Activated naive CD8-positive, alpha-beta T cell treated with anti-CD3 and anti-CD28 coated beads for 36 hours (primary cell): Measurements from ENCODE around the gene SLC26A9. TPM values are rescaled to one million over a fixed set of nuclear protein-coding genes. Genes with fewer than 3 reads are reported as not detected.

Source experiments
- DNase-seq: peaks from one replicate; pipeline ENCODE4 v3.0.0; 2021
- H3K27ac Mint-ChIP-seq: one replicate; pipeline ENCODE4 v1.8.0; 2022; ENCODE audit warnings: mild to moderate bottlenecking, moderate library complexity, mixed read lengths
- H3K27me3 Mint-ChIP-seq: one replicate; pipeline ENCODE4 v1.8.0; 2022; ENCODE audit warnings: mild to moderate bottlenecking, mixed read lengths
- H3K36me3 Mint-ChIP-seq: one replicate; pipeline ENCODE4 v1.8.0; 2021; ENCODE audit warnings: mild to moderate bottlenecking, mixed read lengths
- H3K4me1 Mint-ChIP-seq: one replicate; pipeline ENCODE4 v1.8.0; 2021; ENCODE audit warnings: mixed read lengths
- H3K4me3 Mint-ChIP-seq: one replicate; pipeline ENCODE4 v1.8.0; 2022; ENCODE audit warnings: mild to moderate bottlenecking, moderate library complexity, mixed read lengths
- H3K9me3 Mint-ChIP-seq: one replicate; pipeline ENCODE4 v1.8.0; 2022; ENCODE audit warnings: mixed read lengths
- total RNA-seq, 2 experiments: library from RNA; stranded (reverse); gene quantifications; one replicate each; pipeline ENCODE4 v1.2.3, GENCODE V29; 2021

Gene SLC26A9
- total RNA-seq, 2 experiments from 2014 or later: not detected

DNA sequence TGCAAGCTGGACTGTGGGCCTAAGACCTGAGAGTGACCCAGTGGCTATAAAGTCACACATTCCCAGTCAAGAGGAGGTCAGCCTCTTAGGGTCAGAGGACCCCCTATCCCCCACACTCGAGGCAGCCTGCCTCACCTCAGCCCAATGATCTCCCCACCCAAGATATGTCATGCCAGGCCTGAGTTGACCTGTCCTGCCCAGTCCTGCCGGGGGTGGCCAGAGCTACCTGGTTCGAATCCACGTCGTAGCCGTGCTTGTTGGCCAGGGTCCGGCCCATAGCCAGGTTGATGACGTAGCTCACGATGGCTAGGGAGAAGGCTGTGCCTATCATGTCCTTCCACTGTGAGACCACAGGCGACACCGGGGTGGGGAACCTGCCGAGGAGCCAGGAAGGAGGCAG, 15.6 kb downstream of the SLC26A9 start:
- no peak for DNase-seq
- H3K27ac Mint-ChIP-seq: no peak overlapping the region
- H3K36me3 Mint-ChIP-seq: no peaks in the 10 kb centered on the region
- H3K4me3 Mint-ChIP-seq: no peak overlapping the region
- H3K9me3 Mint-ChIP-seq: no peaks in the 10 kb centered on the region
- H3K4me1 Mint-ChIP-seq: no peaks in the 10 kb centered on the region
- H3K27me3 Mint-ChIP-seq: no peaks in the 10 kb centered on the region

GRCh38 chr1:205927247-205927646, 16.0 kb downstream of the SLC26A9 start:
- H3K27ac Mint-ChIP-seq: no peak overlapping the region
- no peak for DNase-seq

GRCh38 chr1:205926636-205927035, 16.6 kb downstream of the SLC26A9 start:
- Mint-ChIP-seq H3K36me3 (no peaks in the 10 kb centered on the region), H3K27ac (no peak overlapping the region), H3K27me3 (no peaks in the 10 kb centered on the region), H3K9me3 (no peaks in the 10 kb centered on the region), H3K4me1 (no peaks in the 10 kb centered on the region), H3K4me3 (no peak overlapping the region)
- DNase-seq: no peak

More at GRCh38 chr1:205927247-205927646, 16.0 kb downstream of the SLC26A9 start:
- H3K27me3 Mint-ChIP-seq: no peaks in the 10 kb centered on the region
- H3K36me3 Mint-ChIP-seq: no peaks in the 10 kb centered on the region
- no peak overlapping the region for H3K4me3 Mint-ChIP-seq
- H3K4me1 Mint-ChIP-seq: no peaks in the 10 kb centered on the region
- no peaks in the 10 kb centered on the region for H3K9me3 Mint-ChIP-seq

GRCh38 chr1:205926213-205926612, 17.0 kb downstream of the SLC26A9 start:
- H3K4me1 Mint-ChIP-seq: no peaks in the 10 kb centered on the region
- no peaks in the 10 kb centered on the region for H3K27me3 Mint-ChIP-seq
- no peaks in the 10 kb centered on the region for H3K9me3 Mint-ChIP-seq
- no peaks in the 10 kb centered on the region for H3K36me3 Mint-ChIP-seq
- no peak overlapping the region for H3K4me3 Mint-ChIP-seq
- no peak for DNase-seq
- no peak overlapping the region for H3K27ac Mint-ChIP-seq

DNA sequence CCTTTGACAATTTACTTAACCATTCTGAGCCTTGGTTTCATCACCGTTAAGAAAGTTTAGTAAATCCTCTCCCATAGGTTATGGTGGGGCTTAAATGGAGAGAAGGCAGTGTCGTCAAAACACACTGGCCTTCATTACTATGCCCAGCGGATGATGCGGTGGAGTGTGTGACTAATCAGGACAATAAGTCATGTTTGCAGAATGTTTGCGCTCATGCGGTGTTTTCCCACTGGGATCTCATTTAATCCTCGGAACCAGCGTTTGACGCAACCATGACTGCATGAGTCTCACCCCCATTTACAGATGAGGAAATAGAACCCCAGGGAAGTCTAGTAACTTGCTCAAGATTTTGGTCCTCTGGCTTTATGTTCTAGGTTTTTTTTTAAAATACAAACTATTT, 17.5 kb downstream of the SLC26A9 start:
- DNase-seq: no peak
- H3K27ac Mint-ChIP-seq: no peak overlapping the region
- no peaks in the 10 kb centered on the region for H3K27me3 Mint-ChIP-seq

GRCh38 chr1:205924460-205924790, 18.8 kb downstream of the SLC26A9 start:
- Mint-ChIP-seq H3K4me1 (no peaks in the 10 kb centered on the region), H3K27me3 (peaks cover 4% of the 10 kb centered on the region)

More for the DNA sequence above, 17.5 kb downstream of the SLC26A9 start:
- no peaks in the 10 kb centered on the region for H3K9me3 Mint-ChIP-seq
- H3K36me3 Mint-ChIP-seq: no peaks in the 10 kb centered on the region
- H3K4me3 Mint-ChIP-seq: no peak overlapping the region
- H3K4me1 Mint-ChIP-seq: no peaks in the 10 kb centered on the region

DNA sequence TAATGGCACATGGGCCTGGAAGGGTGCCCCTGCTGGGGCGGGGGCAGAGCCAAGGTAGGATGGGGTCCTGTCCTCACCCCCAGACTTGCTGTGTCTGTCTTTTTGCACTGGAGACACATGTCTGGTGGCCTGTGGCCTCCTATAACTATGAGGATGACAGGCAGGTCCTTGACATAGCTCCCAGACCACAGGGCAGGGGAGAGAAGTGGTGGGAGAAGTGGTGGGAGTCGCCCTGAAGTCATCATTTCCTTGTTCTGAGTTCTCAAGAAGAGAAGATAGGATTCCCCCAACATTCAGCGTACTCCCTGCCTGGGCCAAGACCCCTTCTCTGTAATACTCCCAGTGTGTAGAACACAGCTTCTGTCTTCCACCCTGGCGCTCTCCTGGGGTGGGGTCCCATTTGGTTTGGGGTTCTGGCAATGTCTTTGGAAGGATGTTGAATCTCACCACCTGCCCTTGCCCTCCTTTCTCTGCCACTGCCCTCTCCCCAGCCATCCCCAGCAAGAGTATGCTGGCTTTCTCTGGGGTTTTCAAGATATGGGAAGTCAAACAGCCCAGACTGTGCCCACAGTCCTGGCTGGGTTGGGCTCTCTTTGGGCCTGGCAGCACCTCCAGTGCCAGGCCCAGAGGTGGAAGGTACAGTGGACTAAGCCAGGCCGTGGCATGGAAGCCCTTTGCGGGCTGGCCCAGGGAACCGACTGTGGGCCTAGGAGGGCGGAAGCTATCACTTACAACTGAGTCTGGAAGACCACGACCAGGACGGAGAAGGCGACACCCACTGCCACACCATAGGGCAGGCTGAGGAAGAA, 19.4 kb downstream of the SLC26A9 start:
- no peaks in the 10 kb centered on the region for H3K36me3 Mint-ChIP-seq
- no peak overlapping the region for H3K27ac Mint-ChIP-seq
- H3K9me3 Mint-ChIP-seq: no peaks in the 10 kb centered on the region
- H3K27me3 Mint-ChIP-seq: peaks cover 4% of the 10 kb centered on the region
- H3K4me1 Mint-ChIP-seq: no peaks in the 10 kb centered on the region
- H3K4me3 Mint-ChIP-seq: no peak overlapping the region
- DNase-seq: no peak

More at GRCh38 chr1:205924460-205924790, 18.8 kb downstream of the SLC26A9 start:
- Mint-ChIP-seq H3K9me3 (no peaks in the 10 kb centered on the region), H3K36me3 (no peaks in the 10 kb centered on the region), H3K4me3 (no peak overlapping the region), H3K27ac (no peak overlapping the region)
- DNase-seq: no peak

- Mint-ChIP-seq H3K4me1 (no peaks in the 10 kb centered on the region), H3K27ac (no peak overlapping the region), H3K27me3 (peaks cover 4% of the 10 kb centered on the region), H3K9me3 (no peaks in the 10 kb centered on the region), H3K36me3 (no peaks in the 10 kb centered on the region), H3K4me3 (no peak overlapping the region)
- no peak for DNase-seq
These were observed 20.4 kb downstream of the SLC26A9 start for GRCh38 chr1:205922806-205923205.

- Mint-ChIP-seq H3K27ac (no peak overlapping the region), H3K4me3 (no peak overlapping the region), H3K4me1 (no peaks in the 10 kb centered on the region), H3K36me3 (no peaks in the 10 kb centered on the region), H3K27me3 (peaks cover 4% of the 10 kb centered on the region), H3K9me3 (no peaks in the 10 kb centered on the region)
- no peak for DNase-seq
These were observed 20.9 kb downstream of the SLC26A9 start for GRCh38 chr1:205922314-205922713.

GRCh38 chr1:205921570-205921909, 21.7 kb downstream of the SLC26A9 start:
- Mint-ChIP-seq H3K4me3 (no peak overlapping the region), H3K27me3 (peaks cover 4% of the 10 kb centered on the region), H3K4me1 (no peaks in the 10 kb centered on the region), H3K9me3 (no peaks in the 10 kb centered on the region), H3K27ac (no peak overlapping the region), H3K36me3 (no peaks in the 10 kb centered on the region)
- no peak for DNase-seq

DNA sequence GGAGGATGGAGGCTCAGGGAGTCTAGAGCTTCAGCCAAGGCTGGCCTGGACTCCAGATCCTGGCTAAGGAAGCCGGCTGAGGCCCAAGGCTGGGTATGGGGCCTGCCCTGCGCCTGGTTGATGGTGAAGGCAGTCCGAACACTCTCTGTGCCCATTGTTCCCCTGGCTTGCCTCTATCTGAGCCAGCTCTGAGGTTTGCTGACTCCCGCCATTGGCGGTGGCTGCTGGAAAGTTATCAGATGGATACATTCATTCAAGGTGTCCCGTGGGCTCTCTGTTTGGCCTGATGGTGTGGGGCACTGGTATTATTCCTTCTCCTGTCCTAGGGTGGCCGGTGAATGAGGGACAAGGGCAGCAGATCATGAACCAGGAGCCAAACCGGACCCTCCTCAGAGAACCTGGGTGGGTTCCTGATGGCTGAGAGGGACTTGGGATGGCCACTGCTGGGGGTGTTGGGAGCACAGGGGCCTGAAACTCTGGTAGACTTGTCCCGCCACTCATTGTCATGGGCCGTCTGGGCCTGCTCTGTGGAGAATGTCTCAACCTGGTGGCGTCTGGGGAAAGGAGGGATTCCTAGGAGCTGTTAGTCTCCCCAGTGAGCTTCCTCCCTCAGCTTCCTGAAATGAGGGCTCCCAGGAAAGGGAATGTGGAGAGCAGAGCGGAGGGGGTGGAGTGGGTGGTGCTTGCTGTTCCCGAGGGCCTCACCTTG, 22.2 kb downstream of the SLC26A9 start:
- Mint-ChIP-seq H3K36me3 (no peaks in the 10 kb centered on the region), H3K4me1 (no peaks in the 10 kb centered on the region), H3K27ac (no peak overlapping the region), H3K4me3 (no peak overlapping the region), H3K9me3 (no peaks in the 10 kb centered on the region), H3K27me3 (peaks cover 4% of the 10 kb centered on the region)
- DNase-seq: no peak

GRCh38 chr1:205920159-205920558, 23.1 kb downstream of the SLC26A9 start:
- no peaks in the 10 kb centered on the region for H3K9me3 Mint-ChIP-seq
- H3K27me3 Mint-ChIP-seq: peaks cover 4% of the 10 kb centered on the region
- no peak overlapping the region for H3K4me3 Mint-ChIP-seq
- H3K4me1 Mint-ChIP-seq: no peaks in the 10 kb centered on the region
- DNase-seq: no peak
- H3K27ac Mint-ChIP-seq: no peak overlapping the region
- H3K36me3 Mint-ChIP-seq: no peaks in the 10 kb centered on the region

- Mint-ChIP-seq H3K36me3 (no peaks in the 10 kb centered on the region), H3K27me3 (peaks cover 7% of the 10 kb centered on the region), H3K27ac (no peak overlapping the region), H3K4me1 (no peaks in the 10 kb centered on the region), H3K9me3 (no peaks in the 10 kb centered on the region), H3K4me3 (no peak overlapping the region)
- peak; percentile 62 for DNase-seq
These were observed 24.1 kb downstream of the SLC26A9 start for GRCh38 chr1:205918955-205919746.

DNA sequence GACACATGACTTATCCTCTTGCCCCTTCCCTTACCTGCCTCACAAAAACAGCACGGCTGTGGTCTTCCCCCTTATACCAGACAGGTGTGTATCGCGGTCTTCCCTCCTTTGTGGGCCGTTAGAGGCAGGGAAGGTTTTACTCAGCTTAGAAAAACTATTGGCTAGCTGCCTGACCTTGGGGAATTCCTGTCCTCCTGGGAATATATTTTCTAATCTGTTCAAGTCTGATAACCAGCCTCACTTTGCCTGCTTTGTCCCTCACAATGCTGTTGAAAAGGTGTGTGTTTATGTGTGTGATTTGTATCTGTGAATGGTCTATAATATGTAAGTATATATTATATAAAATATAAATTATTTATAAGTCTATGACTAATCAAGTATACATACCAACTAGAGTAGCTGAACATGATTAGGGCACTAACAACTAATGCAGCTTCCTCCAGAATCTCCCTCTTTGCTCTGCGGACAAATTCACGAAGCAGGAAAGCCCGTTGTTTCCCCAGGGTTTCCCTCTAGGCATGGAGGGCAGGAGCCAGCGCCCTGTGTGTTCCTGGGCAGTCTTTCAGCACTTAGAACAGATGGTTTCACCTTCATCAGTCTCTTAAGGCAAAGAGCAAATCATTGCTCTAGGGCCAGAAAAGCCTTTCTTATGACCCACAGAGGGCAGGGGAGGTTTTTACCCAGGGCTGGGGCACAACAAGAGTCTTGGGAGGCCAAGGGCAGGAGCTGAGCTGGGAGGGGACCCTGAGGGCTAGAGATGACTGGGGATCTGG, 25.6 kb downstream of the SLC26A9 start:
- Mint-ChIP-seq H3K4me3 (no peak overlapping the region), H3K9me3 (no peaks in the 10 kb centered on the region), H3K27ac (no peak overlapping the region), H3K27me3 (peaks cover 7% of the 10 kb centered on the region), H3K36me3 (no peaks in the 10 kb centered on the region), H3K4me1 (no peaks in the 10 kb centered on the region)
- DNase-seq: no peak

GRCh38 chr1:205916541-205916940, 26.7 kb downstream of the SLC26A9 start:
- no peaks in the 10 kb centered on the region for H3K9me3 Mint-ChIP-seq
- no peaks in the 10 kb centered on the region for H3K4me1 Mint-ChIP-seq
- no peak overlapping the region for H3K27ac Mint-ChIP-seq
- H3K36me3 Mint-ChIP-seq: no peaks in the 10 kb centered on the region
- DNase-seq: no peak
- H3K4me3 Mint-ChIP-seq: no peak overlapping the region
- H3K27me3 Mint-ChIP-seq: peaks cover 7% of the 10 kb centered on the region
